OCI-LY7 (cell line): ENCODE measurements around the gene ALAD. TPM values are rescaled to one million over a fixed set of nuclear protein-coding genes. Genes with fewer than 3 reads are reported as not detected.
A peak's percentile ranks its signal among the peaks of the same experiment; 100 is the strongest.
"Not testable (repeated sequence)": the region's sequence is repeated elsewhere in the genome, so short reads cannot be mapped to it uniquely, and the experiment has no call there.

Experiments used
- BruUV-seq: library from RNA; stranded (reverse); fragments of 400-500 nt; replicated peaks from 2 replicates; lab custom pipeline; 2021; lab: Mats Ljungman, UMichigan
- CTCF ChIA-PET: fragments of 300-600 bp; sonication (Branson Sonifier 250); formaldehyde crosslinking; loops from one replicate; lab custom pipeline; 2022; ENCODE audit warnings: antibody characterized with exemption; ENCODE audit not compliant: unreplicated experiment; lab: Charles Lee
- POLR2A ChIA-PET: fragments of 300-600 bp; sonication (Branson Sonifier 250); formaldehyde crosslinking; loops from one replicate; lab custom pipeline; 2022; ENCODE audit warnings: antibody characterized with exemption; lab: Charles Lee
- DNase-seq: peaks from one replicate; pipeline ENCODE4 v3.0.0-alpha.2; 2015; ENCODE audit warnings: low spot score
- H2AFZ ChIP-seq: fragments of 200-600 bp; sonication (generic), shearing (Covaris generic); 2 replicates; pipeline ENCODE4 v1.6.1; 2014; ENCODE audit warnings: mild to moderate bottlenecking, antibody characterized with exemption, low read length, moderate library complexity
- H3K27ac ChIP-seq: fragments of 200-600 bp; sonication (generic); 2 replicates; pipeline ENCODE4 v1.5.1; 2014; ENCODE audit warnings: mixed run types, low read depth, mild to moderate bottlenecking, moderate library complexity, low read length, inconsistent platforms; ENCODE audit not compliant: poor library complexity, severe bottlenecking
- H3K36me3 ChIP-seq: fragments of 200-600 bp; sonication (generic); 2 replicates; pipeline ENCODE4 v1.6.1; 2014; ENCODE audit warnings: mild to moderate bottlenecking, antibody characterized with exemption, low read length, moderate library complexity, mixed read lengths; ENCODE audit not compliant: insufficient read depth
- H3K4me1 ChIP-seq: fragments of 200-600 bp; sonication (generic); 2 replicates; pipeline ENCODE4 v1.5.1; 2014; ENCODE audit warnings: mild to moderate bottlenecking, low read length; ENCODE audit not compliant: insufficient read depth, poor library complexity, severe bottlenecking
- H3K4me2 ChIP-seq: fragments of 200-600 bp; sonication (generic); 2 replicates; pipeline ENCODE4 v1.6.1; 2014; ENCODE audit warnings: mild to moderate bottlenecking, low read length
- H3K4me3 ChIP-seq: fragments of 200-600 bp; sonication (generic); 2 replicates; pipeline ENCODE4 v1.5.1; 2014; ENCODE audit warnings: mild to moderate bottlenecking, low read depth, low read length; ENCODE audit not compliant: poor library complexity, severe bottlenecking
- H3K79me2 ChIP-seq: fragments of 200-600 bp; sonication (generic); 2 replicates; pipeline ENCODE4 v1.6.1; 2016; ENCODE audit warnings: low read depth, mild to moderate bottlenecking, low read length, moderate library complexity, mixed read lengths; ENCODE audit not compliant: insufficient read depth
- H3K9me2 ChIP-seq: fragments of 200-600 bp; sonication (generic); 2 replicates; pipeline ENCODE4 v1.6.1; 2016; ENCODE audit warnings: mild to moderate bottlenecking, low read length, mixed read lengths; ENCODE audit not compliant: insufficient read depth
- H3K9me3 ChIP-seq: fragments of 200-600 bp; sonication (generic); 2 replicates; pipeline ENCODE4 v1.6.1; 2014; ENCODE audit warnings: mild to moderate bottlenecking, mixed run types, low read length, mixed read lengths
- H4K20me1 ChIP-seq: fragments of 200-600 bp; sonication (generic); 2 replicates; pipeline ENCODE4 v1.6.1; 2014; ENCODE audit warnings: mild to moderate bottlenecking, antibody characterized with exemption, low read length, moderate library complexity, mixed read lengths; ENCODE audit not compliant: insufficient read depth
- CTCF ChIP-seq: fragments of 200-600 bp; sonication (generic); conservative IDR thresholded peaks from 2 replicates; pipeline ENCODE4 v1.5.1; 2014; ENCODE audit warnings: mild to moderate bottlenecking, antibody characterized with exemption, low read length, moderate library complexity, mixed read lengths
- EZH2phosphoT487 ChIP-seq: fragments of 200-600 bp; sonication (generic); IDR thresholded peaks from 2 replicates; pipeline ENCODE4 v1.6.1; 2018; ENCODE audit warnings: low read depth, borderline replicate concordance, mild to moderate bottlenecking, mixed run types, antibody characterized with exemption, low read length, moderate library complexity, mixed read lengths
- intact Hi-C: fragments of 100-400 bp; cut with micrococcal nuclease; formaldehyde crosslinking; loops from one replicate; pipeline ENCODE4 v1.10.0; 2022; ENCODE audit not compliant: unreplicated experiment
- total RNA-seq, 2 experiments: library from RNA; depleted of rRNA in 1 of 2; stranded (reverse); fragments of >200 nt in 1 of 2; shearing (Covaris generic) in 1 of 2; gene quantifications; 2 replicates each; pipeline ENCODE4 v1.2.3, GENCODE V29; 2014 to 2022

Gene ALAD
- total RNA-seq, 2 experiments from 2014 or later, result 19.8 to 26.3 TPM

- DNase-seq, result peak; percentile 68
- ChIA-PET POLR2A (interaction anchor here (0.7 to 1.6 kb wide), 9 partner anchors 53 to 211 kb away, joined by 3 to 5 read pairs (median 3); no protein-coding TSS in a partner anchor), CTCF (interaction anchor here (1.0 to 3.1 kb wide), 6 partner anchors 132 to 210 kb away, joined by 4 to 18 read pairs (median 7); no protein-coding TSS in a partner anchor)
These were observed 45.2 kb upstream of the ALAD start for GRCh38 chr9:113446323-113446740.

GRCh38 chr9:113444736-113445135, 43.7 kb upstream of the ALAD start:
- DNase-seq, result no peak
- Histone ChIP-seq H2AFZ (no peak overlapping the region), H4K20me1 (no peaks in the 10 kb centered on the region), H3K4me3 (no peak overlapping the region), H3K79me2 (no peaks in the 10 kb centered on the region), H3K36me3 (no peaks in the 10 kb centered on the region), H3K9me3 (no peaks in the 10 kb centered on the region), H3K27ac (no peak overlapping the region), H3K9me2 (no peaks in the 10 kb centered on the region), H3K4me1 (peaks cover 5% of the 10 kb centered on the region), H3K4me2 (no peak overlapping the region)
- intact Hi-C loops, result no loop called here
- BruUV-seq, result no TSS peak
- TF ChIP-seq CTCF, result no peak
- no peak for TF ChIP-seq EZH2phosphoT487
- ChIA-PET CTCF (interaction anchor here (3.1 kb wide), 1 partner anchor 137 kb away, joined by 18 read pairs; no protein-coding TSS in a partner anchor), POLR2A (no interaction called here)

More at GRCh38 chr9:113446323-113446740, 45.2 kb upstream of the ALAD start:
- BruUV-seq, result no TSS peak
- peaks cover 5% of the 10 kb centered on the region for H3K4me1 ChIP-seq
- no peak overlapping the region for H3K27ac ChIP-seq
- H3K4me3 ChIP-seq, result no peak overlapping the region
- H2AFZ ChIP-seq, result no peak overlapping the region
- no peaks in the 10 kb centered on the region for H4K20me1 ChIP-seq
- no peak overlapping the region for H3K4me2 ChIP-seq
- H3K79me2 ChIP-seq, result no peaks in the 10 kb centered on the region
- no peaks in the 10 kb centered on the region for H3K36me3 ChIP-seq
- no peaks in the 10 kb centered on the region for H3K9me3 ChIP-seq
- intact Hi-C loops, result loop anchor here (2.0 kb wide), 2 partner anchors 144 to 212 kb away; no protein-coding TSS in a partner anchor
- TF ChIP-seq EZH2phosphoT487 (no peak), CTCF (peak; percentile 98)
- H3K9me2 ChIP-seq, result no peaks in the 10 kb centered on the region

- intact Hi-C loops, H3K9me3 ChIP-seq, H3K36me3 ChIP-seq, H2AFZ ChIP-seq, H3K79me2 ChIP-seq, H4K20me1 ChIP-seq, H3K4me2 ChIP-seq, POLR2A ChIA-PET, H3K4me1 ChIP-seq, DNase-seq, H3K27ac ChIP-seq, H3K4me3 ChIP-seq, BruUV-seq, H3K9me2 ChIP-seq, CTCF ChIA-PET: not testable (repeated sequence)
These were observed 36.6 kb upstream of the ALAD start for GRCh38 chr9:113437716-113438115.
